COLO668 (cell line): ENCODE results near the gene GDPGP1.
A peak's percentile ranks its signal among the peaks of the same experiment; 100 is the strongest.
"Not testable (repeated sequence)": the region's sequence is repeated elsewhere in the genome, so short reads cannot be mapped to it uniquely, and the experiment has no call there.

ENCODE experiments used
- DNase-seq: peaks from one replicate; lab custom pipeline; 2025; ENCODE audit not compliant: unreplicated experiment; lab: John Stamatoyannopoulos, UW

GDPGP1 gene

DNA sequence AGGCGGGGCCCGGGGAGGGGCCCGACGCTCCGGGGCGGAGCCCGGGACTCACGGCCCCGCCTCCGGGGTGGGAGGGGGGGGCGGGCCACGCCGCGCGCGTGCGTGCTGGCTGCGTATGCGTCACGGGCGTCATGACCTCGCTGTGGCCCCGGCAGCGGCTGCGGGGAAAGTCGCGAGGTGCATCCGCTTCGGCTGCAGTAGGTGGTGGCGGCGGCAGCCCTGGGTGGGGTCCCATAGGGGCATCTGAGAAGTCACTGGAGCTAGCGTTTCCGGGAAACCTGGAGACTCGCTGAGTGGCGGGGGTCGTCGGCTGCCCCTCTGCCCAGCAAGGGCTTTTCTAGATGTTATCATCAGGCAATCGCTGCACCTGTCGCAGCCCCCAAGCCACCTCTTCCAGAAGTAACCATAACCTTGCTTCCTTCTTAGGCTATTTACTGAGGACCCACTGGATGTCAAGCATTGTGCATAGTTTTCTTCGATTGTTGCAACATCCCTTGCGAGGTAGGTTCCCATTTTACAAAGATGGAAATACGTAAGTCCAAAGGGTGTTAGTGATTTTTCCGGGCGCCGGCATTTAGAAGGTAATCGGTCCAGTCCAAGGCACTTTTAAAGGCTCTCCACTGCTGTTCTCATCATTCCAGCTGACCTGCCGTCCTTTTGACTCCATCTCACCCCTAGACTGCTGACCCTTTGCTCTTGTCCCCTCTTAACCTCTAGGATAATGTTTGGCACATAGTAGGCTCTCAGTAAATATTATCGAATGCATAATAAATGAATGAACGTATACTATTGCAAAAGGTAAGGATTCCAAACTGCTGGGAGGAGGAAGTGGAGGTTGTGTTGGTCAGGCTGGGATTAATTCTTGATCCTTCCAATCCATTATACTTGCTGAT, at the start of gene GDPGP1:
Gene GDPGP1 (plus strand): TSS at position 114 of the 893 bp plus-strand sequence. CDS start 6,700 bp downstream, outside the sequence.
- DNase-seq, result peak; percentile 97

DNA sequence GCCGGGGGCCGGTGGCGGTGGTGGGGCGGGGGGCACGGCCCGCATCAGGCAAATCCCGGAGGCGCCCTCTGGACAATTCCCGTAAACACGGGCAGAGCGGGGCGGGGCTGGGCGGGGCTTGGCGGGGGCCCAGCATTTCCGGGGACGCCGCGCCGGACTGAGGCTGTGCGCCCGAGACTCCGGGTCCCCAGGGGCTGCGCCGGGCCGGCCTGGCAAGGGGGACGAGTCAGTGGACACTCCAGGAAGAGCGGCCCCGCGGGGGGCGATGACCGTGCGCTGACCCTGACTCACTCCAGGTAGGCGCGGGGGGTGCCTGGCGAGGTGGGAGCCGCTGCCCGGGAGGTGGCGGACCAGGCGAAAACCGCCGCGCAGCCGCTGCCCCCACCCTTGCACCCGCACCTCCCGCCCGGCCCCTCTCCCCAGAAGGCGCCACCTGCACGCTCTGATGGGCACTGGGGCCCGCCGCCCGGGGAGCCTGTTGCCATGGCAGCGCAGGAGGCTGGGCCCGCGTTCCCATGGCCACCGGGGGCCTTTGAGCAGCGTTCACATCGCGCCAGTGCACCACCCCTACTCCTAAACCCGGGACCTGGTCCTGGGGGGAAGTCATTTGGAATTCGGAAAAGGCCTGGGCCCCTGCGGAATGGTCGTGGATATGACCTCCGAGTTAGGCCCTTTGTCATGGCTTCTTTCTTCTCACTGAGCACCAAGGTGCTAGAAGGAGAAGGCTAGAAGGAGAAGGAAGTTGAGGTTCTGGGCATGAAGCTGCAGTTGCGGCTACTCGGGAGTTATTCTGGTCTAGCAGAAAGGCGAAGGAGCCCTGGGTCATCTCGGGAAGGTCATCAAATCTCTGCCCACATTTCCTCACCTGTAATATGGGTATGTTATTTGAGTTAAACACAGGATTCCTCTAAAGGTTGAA, 49.0 kb upstream of the GDPGP1 start:
- DNase-seq, result peak; percentile 93

- no peak for DNase-seq
Measured at GRCh38 chr15:90187257-90187868, 46.6 kb upstream of the GDPGP1 start.

- DNase-seq, result not testable (repeated sequence)
Measured at GRCh38 chr15:90188065-90188464, 45.9 kb upstream of the GDPGP1 start.

DNA sequence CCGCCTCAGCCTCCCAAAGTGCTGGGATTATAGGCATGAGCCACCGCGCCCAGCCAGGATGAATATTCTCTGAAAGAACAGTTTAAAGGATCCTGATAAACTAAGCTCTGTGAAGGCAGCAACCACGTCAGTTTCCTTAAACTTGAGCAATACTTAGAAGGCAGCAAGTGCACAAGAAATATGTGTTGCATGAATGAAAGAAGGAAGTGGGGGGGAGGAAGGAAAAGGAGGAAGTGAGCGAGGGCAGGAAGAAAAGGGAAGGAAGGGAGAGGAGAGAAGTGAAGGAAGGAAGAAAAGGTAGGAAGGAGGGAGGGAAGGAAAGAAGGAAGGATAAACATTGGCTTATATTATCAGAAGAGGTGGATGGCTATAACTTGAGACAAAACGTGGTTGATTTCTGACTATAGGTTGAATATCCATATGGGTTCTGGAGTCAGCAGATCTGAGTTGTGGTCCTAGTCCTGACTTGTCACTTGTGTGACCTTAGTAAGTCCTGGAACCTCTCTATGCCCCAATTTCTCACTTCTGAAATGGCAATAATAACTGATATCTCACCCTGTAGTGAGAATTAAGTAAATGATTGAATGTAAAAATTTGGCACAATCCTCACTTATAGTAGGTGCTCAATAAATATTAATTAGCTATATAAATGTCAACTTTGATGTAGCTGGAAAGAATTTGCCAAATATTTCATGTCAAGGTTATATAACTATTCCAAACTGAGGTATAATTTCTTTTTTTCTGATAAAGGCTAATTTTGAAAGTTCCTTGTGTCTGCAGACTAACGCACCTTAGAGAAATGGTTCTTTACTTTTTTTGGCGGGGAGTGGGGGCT, 44.9 kb upstream of the GDPGP1 start:
- DNase-seq, result no peak

GRCh38 chr15:90189781-90190467, 44.1 kb upstream of the GDPGP1 start:
- DNase-seq, result no peak

DNA sequence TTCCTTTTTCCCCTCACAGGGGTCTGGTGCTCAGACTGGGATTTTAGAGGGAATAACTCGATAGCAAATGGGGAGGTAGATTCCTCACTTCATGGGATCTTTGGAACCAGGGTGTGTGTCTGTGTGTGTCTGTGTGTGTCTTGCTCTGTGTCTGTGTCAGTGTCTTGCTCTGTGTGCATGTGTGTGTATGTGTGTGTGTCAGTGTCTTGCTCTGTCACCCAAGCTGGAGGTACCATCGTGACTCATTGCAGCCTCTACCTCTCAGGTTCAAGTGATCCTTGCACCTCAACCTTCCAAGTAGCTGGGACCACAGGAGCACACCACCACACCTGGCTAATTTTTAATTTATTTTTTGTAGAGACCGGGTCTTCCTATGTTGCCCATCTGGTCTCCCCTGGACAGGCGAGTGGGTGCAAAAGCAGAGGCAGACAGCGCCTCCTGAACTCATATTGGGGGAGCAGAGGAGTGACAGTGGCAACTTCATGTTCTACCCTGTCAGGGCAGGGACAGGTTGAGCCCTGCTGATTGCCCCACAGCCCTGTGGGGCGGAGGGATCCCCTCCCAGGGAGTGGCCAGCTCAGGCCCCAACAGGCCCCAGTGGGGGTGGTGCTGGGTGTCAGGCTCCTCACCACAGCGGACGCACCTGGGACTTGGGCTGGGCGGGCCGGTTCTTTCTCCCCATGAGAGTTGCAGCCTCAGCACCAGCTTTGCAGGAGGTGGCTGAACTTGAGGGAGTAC, 43.2 kb upstream of the GDPGP1 start:
- peak; percentile 58 for DNase-seq

GRCh38 chr15:90191344-90191687, 42.7 kb upstream of the GDPGP1 start:
- no peak for DNase-seq

GRCh38 chr15:90191794-90192509, 42.1 kb upstream of the GDPGP1 start:
- peak; percentile 93 for DNase-seq

DNA sequence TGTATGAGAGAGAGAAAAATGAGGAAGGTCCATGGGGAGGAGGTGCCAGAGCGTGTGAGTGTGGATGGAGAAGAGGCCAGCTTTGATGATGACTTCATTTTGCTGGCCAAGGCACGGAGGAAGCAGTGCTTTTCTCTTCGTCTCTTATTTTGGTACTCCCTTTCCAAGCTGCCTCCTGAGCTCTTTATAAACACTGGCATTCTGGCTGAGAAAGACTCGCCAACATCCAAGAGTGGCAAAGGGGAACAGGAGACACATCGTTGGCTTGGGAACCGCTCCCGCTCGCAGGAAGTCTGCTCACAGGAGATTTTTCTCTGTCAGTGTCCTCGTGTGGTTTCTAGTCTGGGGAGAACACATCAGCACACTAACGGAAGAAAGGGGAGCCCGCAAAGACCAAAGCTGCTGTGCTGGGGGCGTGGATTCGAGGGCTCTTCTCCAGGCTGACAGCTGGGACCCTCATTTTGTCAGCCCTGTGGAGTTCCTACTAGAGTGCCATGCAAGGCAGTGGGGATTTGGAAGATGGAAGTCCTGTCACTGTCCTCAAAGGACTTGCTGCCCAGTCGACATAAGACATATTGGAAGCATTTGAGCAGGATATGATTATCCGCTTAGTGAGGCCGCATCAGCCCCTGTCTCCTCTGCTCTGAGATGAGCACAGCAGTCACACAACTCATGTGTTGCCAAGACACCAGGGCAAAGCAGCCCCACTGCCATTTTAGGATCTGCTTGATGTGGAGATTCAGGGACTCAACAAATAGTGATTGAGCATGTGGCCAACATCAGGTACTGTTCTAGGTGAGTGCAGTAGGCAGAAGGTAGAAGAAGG, 40.8 kb upstream of the GDPGP1 start:
- DNase-seq, result no peak

DNA sequence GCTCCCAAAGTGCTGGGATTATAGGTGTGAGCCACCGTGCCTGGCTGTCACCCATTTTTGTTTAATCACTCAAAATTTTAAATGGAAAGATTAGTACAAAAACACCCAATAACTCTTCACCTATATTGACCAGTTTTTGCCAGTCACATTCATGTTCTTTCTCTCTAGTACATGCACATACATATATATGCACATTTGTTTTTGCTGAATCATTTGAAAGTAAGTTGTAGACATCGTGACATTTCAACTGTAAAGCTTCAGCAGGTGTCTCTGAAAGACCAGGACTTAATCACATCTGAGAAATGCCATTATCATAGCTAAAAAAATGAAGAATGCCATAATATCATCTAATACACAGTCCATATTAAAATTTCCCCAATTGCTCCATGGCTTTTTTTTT, 39.4 kb upstream of the GDPGP1 start:
- no peak for DNase-seq

- DNase-seq, result no peak
Measured at GRCh38 chr15:90200534-90201129, 33.4 kb upstream of the GDPGP1 start.

DNA sequence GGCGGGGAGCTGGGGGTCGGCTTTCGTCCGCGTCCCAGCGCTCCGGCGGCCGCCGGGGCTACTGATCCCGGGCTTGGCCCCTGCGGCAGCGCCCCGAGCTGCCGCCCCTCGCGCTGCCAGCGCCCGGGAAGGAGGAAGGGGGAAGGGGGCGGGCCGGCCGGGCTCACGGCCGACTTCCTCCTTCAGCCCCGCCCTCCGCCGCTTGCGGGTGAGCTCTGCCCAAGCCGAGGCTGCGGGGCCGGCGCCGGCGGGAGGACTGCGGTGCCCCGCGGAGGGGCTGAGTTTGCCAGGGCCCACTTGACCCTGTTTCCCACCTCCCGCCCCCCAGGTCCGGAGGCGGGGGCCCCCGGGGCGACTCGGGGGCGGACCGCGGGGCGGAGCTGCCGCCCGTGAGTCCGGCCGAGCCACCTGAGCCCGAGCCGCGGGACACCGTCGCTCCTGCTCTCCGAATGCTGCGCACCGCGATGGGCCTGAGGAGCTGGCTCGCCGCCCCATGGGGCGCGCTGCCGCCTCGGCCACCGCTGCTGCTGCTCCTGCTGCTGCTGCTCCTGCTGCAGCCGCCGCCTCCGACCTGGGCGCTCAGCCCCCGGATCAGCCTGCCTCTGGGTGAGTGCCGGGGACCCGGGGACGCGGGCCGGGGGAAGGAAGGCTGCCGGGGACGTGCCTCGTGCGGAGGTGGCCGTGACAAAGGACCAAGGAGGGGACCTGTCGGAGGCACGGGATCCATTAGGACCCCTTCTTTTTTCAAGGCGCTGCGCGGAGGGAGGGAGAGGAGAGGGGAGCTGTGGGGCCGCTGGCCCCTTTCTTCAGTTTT, 32.7 kb upstream of the GDPGP1 start, which contains the start of gene SEMA4B:
Gene SEMA4B (plus strand): TSS at position 201 of the 814 bp plus-strand sequence. CDS start 249 bp downstream, at position 450.
- DNase-seq, result peak; percentile 85

DNA sequence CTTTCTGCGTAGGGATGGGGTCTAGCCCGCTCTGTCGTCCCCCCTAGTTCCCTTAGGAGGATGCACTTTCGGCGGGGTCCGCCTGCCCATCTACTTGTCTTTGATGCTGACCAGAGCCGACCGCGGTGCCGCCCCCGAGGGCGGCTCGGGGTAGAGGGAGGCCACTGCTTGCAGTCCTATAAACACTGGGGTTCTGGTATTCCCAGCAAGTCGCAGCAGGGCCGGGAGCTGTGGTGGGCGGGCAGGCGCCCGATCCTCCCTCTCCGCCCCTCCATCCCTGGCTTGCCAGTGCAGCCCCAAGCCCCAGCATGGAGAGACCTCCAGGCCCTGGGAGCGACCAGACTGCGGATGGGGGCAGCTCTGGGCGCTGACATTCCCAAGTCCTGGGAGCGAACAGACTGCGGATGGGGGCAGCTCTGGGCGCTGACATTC, 32.0 kb upstream of the GDPGP1 start:
- no peak for DNase-seq

DNA sequence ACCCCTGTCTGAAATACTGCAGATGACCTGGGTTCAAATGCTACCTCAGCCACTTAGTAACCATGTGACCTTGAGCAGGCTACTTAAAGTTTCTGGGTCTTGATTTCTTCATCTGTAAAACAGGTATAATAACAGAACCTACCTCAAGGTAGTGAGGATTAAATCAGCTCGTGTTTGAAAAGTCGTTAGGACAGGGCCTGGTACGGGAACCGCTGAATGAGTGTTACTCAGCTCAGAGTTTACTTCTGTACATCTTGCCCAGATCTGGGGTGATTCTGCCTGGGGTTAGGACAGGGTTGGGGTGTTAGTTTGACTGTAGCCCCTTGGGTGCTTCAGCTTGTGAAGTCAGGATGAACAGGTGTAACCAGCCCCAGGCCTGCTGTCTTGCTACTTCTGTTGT, 31.1 kb upstream of the GDPGP1 start:
- no peak for DNase-seq

DNA sequence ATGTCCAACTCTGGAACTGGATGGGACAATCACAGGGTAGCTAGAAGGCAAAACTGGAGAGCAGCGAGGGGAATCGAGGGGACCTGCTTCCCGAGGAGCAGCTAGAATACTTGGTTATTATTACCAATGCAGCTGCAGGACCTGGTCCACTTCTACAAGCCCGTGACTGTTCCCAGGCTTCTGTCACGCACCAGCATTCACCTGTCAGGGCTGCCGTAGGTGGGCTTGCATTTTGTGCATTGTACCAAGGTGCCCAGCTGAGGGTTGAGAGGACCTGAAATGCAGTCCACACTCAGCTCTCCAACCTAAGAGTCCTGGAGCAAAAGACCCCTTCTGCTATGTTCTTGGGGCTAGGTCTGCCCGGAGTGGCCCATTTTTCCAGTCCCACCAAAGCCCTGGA, 30.5 kb upstream of the GDPGP1 start:
- no peak for DNase-seq
